ENCODE data around the gene FRAS1.

Gene FRAS1

GRCh38 chr4:78125834-78126331 is 68.8 kb downstream of the FRAS1 start:
- peak; percentile 16 to 73 for DNase-seq

DNA sequence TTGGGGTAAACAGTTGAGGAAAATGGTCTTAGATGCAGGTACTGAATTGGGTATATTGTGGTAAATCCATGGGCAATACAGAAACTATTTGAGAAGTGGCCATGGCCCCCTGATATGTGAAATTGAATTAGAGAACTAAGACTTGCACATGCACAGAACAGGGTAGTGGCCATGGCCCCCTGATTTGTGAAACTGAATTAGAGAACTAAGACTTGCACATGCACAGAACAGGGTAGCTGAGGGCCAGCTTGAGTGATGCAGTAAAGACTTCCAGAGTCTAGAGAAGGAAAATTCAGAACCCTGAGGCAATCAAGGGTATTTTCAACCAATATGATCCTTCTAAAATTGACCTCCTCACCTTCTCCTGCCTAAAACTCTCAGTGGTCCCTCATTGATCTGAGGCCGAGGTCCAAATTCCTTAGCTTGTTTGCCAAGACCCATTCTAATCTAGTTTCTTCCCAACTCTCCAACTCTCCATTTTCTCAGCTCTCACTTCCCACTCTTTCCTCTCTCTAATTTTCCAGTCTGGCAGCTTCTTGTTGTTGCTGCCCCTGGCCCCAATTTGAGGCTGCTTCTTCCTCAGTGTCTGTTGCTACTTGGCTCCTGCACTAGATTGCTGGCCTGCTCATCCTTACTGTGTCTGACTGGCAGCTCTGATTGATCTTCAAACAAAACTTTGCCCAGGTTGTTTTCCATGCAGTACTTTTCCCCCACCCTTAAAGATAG is 72.4 kb downstream of the FRAS1 start:
- no peak for DNase-seq

GRCh38 chr4:78131403-78131802 is 74.3 kb downstream of the FRAS1 start:
- DNase-seq, result no peak

GRCh38 chr4:78136109-78137081 is 79.3 kb downstream of the FRAS1 start:
- no peak for DNase-seq

GRCh38 chr4:78137532-78137931 is 80.4 kb downstream of the FRAS1 start:
- no peak for DNase-seq

DNA sequence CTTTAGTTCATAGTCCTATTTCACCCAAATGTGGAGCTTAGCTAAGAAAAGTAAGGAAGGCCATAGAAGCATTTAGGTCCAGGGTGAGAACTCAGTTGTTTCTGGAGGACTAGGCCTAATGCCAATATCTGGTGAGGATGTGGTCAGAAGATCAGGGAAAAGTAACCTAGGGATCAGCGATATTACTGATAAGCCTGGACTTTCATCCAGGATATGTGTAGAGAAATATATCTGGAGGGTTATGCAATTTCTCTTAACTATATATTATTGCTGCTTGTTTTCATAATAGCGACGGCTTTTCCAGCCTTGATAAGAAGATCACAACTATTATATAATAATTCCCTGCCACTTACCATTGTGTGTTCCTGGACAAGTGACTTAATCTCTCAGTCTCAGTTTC is 81.1 kb downstream of the FRAS1 start:
- no peak for DNase-seq

- DNase-seq, result no peak
These were observed 86.5 kb downstream of the FRAS1 start for GRCh38 chr4:78143634-78144033.

DNA sequence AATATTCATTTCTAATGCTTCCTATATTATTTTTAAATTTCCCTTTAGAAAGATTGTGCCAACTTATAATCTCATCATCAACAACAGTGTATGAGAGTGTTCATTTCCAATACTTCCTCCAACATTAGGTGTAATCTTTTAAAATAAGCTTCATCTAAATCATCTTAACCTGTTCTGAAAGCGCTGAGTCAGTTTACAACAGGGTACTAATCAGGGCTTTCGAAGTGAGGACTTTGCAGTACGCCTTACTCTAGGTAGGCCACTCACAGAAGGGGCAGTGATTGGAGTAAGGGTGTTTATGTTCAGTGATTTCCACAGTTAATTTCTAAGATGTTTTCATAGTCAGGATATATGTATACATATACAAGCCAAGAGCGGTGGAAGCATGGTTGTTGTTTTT is 87.9 kb downstream of the FRAS1 start:
- no peak for DNase-seq

- DNase-seq, result no peak
These were observed 88.5 kb downstream of the FRAS1 start for GRCh38 chr4:78145622-78146021.

DNA sequence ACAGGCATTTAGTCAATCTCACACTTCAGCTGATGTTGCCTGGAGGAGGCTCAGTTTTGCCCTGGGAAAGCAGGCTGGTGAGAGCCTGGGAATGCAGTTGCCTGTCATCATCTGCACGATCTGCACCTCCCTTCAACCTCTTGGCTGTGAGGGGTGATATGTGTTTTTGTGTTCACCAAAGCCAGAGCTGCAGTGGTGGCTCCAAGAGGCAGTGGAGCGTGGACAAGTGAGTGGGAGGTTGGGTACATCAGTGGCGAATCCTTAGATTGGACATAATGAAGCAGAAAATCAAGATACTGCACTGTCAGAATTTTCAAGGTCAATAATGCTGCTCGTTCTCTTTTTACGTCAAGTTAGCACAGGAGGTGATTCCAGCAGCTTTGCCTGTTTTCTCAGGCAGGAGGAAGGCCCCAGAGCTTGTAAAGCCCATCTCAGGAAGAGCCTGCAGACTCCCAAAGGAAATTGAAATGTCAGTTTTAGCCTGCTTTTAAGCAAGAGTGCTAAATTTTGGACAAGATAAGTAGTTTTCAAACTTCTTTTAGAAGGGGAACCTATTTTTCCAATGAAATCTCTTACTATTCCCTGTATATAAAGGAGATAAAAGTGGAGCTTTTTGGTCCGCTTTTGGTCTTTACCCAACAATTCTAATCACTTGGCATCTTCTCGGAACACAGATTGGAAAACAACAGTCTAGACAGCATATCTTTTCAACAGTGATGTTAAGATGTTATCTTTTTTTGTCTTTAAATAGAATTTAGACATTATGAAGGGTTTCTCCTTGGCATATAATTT is 92.8 kb downstream of the FRAS1 start:
- DNase-seq, result peak in 1 of 2 experiments; percentile 48

GRCh38 chr4:78150543-78150864 is 93.4 kb downstream of the FRAS1 start:
- no peak for DNase-seq

- no peak for DNase-seq
These were observed 95.7 kb downstream of the FRAS1 start for GRCh38 chr4:78152795-78153194.

DNA sequence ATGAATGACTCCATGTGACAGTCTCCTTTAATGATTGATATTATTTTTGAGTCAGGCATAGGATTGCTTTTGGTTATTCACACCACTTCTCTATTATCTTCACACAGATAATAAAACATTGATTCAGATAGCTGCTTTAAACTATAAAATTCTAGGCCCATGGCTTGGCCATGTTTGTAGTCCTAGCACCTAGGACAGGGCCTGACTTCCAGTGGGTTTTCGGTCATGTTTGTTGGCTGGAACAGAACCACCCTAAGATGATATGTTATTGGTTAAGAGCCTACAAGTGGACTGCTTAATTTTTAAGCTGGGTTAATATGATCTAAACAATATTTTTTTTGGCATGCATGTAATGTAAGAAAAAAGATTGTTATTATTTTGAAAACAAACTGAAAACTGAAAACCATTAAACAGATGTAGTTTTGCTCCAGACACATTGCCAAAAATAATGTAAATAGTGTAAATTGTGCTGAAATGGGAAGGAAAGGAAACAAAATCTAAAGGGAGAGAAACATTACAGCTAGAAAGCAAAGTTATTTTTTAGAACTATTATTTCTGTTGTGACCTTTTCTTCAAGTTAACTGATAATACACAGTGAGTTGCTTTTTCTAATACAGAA is 98.0 kb downstream of the FRAS1 start:
- no peak for DNase-seq

DNA sequence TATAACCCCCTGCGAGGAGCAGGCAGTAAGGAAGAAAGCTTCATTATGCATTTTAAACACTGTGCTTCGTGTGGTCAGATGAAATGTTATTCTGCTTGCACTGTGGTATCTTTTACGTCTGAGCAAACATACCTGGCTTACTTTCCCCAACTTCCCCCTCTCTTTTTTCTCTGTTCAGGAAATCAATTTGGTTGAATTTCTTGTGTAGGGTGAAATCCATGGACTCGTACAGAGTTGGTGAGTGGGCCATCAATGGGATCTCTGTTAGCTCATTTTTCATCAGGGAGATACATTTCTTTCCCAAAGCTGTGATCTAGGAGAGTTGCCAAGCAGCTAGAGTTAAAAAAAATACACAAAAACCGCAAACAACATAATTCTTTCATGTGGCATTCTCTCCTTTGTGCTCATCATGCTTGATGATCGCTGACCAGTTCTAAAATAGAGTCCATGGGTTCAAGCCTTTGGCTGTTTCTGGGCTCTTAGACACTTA is 98.5 kb downstream of the FRAS1 start:
- DNase-seq, result peak in 1 of 2 experiments; percentile 5

DNA sequence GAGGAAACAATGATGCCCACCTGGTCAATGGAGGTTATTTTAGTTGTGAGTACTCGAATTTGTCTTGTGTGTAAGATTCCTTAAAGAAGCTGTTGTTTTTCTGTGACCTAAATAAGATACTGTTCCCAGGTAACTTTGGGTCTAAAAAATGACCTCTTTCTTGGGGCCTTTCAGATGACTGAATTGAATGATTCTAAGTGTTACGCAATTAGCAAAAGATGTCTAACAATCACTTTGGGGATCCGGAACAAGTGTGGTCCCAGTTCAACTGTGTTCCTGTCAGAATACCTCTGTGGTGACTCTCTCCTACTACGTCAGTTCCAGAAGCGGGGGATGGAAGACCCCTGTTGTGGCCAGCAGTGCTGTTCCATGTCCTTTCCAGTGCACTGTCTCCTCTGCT is 99.4 kb downstream of the FRAS1 start:
- no peak for DNase-seq

GRCh38 chr4:78162342-78162741 is 105.2 kb downstream of the FRAS1 start:
- DNase-seq, result no peak

- DNase-seq, result no peak
These were observed 105.7 kb downstream of the FRAS1 start for GRCh38 chr4:78162821-78163220.

DNA sequence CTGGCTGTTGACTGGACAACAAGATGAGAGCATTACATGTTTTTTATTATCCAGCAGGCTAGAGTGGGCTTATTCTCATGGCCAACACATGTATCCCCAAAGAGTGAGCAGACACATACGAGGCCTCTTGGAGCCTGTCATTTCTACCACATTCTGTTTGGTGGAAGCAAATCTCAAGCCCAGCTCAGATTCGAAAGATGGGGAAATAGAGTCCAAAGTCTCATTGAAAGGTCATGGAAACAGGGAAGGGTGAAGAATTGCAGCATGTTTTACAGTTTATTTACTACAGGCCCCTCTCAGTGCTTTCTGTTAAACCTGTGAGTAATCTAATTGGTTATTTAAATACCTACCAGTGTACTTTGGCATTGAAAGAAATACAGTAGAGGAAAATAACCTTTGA is 108.6 kb downstream of the FRAS1 start:
- DNase-seq, result no peak

- no peak for DNase-seq
These were observed 109.5 kb downstream of the FRAS1 start for GRCh38 chr4:78166622-78167021.

DNA sequence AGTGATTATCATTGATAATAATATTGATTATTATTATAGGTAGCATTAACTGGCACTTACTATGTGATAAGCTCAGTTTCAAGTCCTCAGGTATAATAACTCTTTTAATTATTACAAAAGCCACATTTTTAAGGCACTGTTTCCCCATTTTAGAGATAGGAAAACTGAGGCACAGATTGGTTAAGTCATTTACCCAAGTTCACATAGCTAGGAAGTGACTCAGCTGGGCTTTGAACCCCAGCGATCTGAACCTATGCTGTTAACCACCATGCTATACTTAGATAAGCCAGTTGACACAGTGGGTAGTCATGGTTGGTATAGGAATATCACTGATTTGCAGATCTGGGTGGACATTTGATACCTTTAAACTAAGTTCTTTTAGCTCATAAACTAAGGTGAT is 110.4 kb downstream of the FRAS1 start:
- no peak for DNase-seq

GRCh38 chr4:78168029-78168428 is 110.9 kb downstream of the FRAS1 start:
- no peak for DNase-seq

- DNase-seq, result no peak
These were observed 112.6 kb downstream of the FRAS1 start for GRCh38 chr4:78169728-78170127.

- DNase-seq, result no peak
These were observed 114.4 kb downstream of the FRAS1 start for GRCh38 chr4:78171482-78171881.

Measured in NCI-H446 (cell line).